Upper lobe of right lung (tissue), 1 donor: ENCODE measurements around the gene BHLHE23. TPM values are rescaled to one million over a fixed set of nuclear protein-coding genes. Genes with fewer than 3 reads are reported as not detected.
"Not testable (repeated sequence)": the region's sequence is repeated elsewhere in the genome, so short reads cannot be mapped to it uniquely, and the experiment has no call there.

Source experiments
- ATAC-seq: fragments of 200-7000 bp; cut with Tn5 transposase; one replicate; pipeline ENCODE4 v1.9.1; 2020; ENCODE audit warnings: mild to moderate bottlenecking, moderate library complexity
- DNase-seq: peaks from one replicate; pipeline ENCODE4 v3.0.0-alpha.2; 2020
- H3K27ac ChIP-seq: fragments of 200-600 bp; one replicate; pipeline ENCODE4 v1.8.0; 2022
- H3K27me3 ChIP-seq: fragments of 200-600 bp; one replicate; pipeline ENCODE4 v1.8.0; 2022; ENCODE audit warnings: mild to moderate bottlenecking
- H3K36me3 ChIP-seq: fragments of 200-600 bp; one replicate; pipeline ENCODE4 v1.8.0; 2022
- H3K4me1 ChIP-seq: fragments of 200-600 bp; one replicate; pipeline ENCODE4 v1.8.0; 2022
- H3K4me3 ChIP-seq: fragments of 200-600 bp; one replicate; pipeline ENCODE4 v1.8.0; 2022; ENCODE audit warnings: mild to moderate bottlenecking
- H3K9me3 ChIP-seq: fragments of 200-600 bp; one replicate; pipeline ENCODE4 v1.8.0; 2022
- intact Hi-C: fragments of 100-400 bp; cut with DNase I; formaldehyde crosslinking; loops from one replicate; pipeline ENCODE4 v1.11.0; 2022
- total RNA-seq: library from RNA; stranded (reverse); fragmentation: NEBNext Ultra II Directional; extraction: Animal tissue kit (Norgen Biotek cat#: 25700); gene quantifications from one replicate; pipeline ENCODE4 v1.2.1, GENCODE V29; 2021
- TF ChIP-seq, protein P1 (sequence below): fragments of 200-600 bp; IDR thresholded peaks from one replicate; pipeline ENCODE4 v1.8.0; 2022; ENCODE audit warnings: antibody characterized with exemption
- donor health status: DM: no; HTN: yes; CAD: no; lungs with severe emphysema.

The BHLHE23 gene
- total RNA-seq, 1 donor from 2014 or later: not detected

DNA sequence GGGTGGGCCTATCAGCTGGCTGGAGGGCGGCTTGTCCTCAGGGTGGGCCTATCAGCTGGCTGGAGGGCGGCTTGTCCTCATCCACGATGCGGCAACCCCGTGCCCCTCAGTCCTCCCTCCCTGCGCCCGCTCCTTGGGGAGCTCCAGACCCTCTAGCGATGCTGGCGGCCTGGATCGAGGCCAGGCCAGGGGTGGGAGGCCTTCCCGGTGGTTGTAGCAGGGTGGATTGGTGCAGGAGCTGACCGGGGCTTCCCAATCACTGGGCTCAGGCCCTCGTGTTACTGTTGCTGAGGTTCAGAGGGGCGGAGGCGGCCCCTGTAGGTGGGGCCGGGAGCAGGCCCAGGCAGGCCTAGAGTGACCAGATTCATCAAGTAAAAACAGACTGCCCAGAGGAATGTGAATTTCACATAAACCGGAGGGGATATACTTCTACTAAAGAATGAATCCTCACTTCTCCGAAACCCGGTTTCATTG, 45.4 kb downstream of the BHLHE23 start:
- intact Hi-C loops: no loop called here

DNA sequence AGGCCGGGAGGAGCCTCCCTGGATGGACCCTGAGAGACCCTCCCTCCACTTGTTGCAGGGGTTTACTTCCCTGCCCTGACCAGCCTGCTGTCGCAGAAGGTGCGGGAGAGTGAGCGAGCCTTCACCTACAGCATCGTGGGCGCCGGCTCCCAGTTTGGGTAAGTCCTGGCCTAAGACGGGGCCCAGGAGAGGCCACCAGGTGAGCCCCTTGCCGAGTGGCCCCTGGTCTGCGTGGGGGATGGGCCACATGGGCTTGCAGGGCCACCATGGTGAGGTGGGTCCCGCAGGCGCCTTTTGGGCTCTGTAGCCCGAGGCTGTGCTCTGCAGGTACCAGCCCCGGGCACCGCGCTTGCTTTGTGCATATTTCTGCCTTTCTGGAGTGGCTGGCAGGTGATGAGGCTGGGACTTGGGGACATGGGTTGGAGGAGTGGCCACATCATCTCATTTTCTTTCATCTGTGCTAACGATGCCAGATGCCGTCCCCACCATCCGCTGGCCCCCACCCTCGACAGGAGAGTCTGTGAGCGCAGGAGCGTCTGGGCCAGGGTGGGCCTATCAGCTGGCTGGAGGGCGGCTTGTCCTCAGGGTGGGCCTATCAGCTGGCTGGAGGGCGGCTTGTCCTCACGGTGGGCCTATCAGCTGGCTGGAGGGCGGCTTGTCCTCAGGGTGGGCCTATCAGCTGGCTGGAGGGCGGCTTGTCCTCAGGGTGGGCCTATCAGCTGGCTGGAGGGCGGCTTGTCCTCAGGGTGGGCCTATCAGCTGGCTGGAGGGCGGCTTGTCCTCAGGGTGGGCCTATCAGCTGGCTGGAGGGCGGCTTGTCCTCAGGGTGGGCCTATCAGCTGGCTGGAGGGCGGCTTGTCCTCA, 46.1 kb downstream of the BHLHE23 start:
- H3K4me3 ChIP-seq, H3K27me3 ChIP-seq, DNase-seq, H3K27ac ChIP-seq, H3K36me3 ChIP-seq, H3K9me3 ChIP-seq, H3K4me1 ChIP-seq, intact Hi-C loops, ATAC-seq: not testable (repeated sequence)

More for the DNA sequence above, 45.4 kb downstream of the BHLHE23 start:
- H3K27me3 ChIP-seq: no peaks in the 10 kb centered on the region
- no peaks in the 10 kb centered on the region for H3K4me1 ChIP-seq
- no peaks in the 10 kb centered on the region for H3K36me3 ChIP-seq
- no peaks in the 10 kb centered on the region for H3K9me3 ChIP-seq
- DNase-seq (no peak), ATAC-seq (no peak)
- H3K4me3 ChIP-seq: no peak overlapping the region
- no peak overlapping the region for H3K27ac ChIP-seq
- TF ChIP-seq, protein P1, sequence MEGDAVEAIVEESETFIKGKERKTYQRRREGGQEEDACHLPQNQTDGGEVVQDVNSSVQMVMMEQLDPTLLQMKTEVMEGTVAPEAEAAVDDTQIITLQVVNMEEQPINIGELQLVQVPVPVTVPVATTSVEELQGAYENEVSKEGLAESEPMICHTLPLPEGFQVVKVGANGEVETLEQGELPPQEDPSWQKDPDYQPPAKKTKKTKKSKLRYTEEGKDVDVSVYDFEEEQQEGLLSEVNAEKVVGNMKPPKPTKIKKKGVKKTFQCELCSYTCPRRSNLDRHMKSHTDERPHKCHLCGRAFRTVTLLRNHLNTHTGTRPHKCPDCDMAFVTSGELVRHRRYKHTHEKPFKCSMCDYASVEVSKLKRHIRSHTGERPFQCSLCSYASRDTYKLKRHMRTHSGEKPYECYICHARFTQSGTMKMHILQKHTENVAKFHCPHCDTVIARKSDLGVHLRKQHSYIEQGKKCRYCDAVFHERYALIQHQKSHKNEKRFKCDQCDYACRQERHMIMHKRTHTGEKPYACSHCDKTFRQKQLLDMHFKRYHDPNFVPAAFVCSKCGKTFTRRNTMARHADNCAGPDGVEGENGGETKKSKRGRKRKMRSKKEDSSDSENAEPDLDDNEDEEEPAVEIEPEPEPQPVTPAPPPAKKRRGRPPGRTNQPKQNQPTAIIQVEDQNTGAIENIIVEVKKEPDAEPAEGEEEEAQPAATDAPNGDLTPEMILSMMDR: no peak

DNA sequence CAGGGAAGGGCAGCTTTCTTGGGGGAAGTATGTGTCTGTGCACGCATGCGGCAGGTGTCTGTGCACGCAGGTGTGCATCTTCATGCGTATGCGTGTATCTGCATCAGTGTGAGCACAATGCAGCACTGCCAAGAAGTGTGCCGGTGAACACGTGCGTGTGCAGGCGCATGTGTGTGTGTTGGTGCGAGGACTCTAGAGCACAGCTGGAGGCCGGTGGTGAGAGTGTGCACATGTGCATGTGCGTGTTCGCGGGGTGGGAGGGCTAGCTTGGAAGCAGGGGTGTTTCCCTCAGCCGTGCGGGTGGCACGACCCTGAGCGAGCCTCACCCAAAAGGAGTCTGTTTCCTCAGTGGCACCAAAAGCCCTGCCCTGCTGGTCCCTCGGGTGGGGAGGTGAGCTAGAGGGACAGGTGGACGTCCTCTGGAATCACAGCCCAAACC, 46.7 kb downstream of the BHLHE23 start:
- H3K27ac ChIP-seq: no peak overlapping the region
- no peaks in the 10 kb centered on the region for H3K9me3 ChIP-seq
- no peaks in the 10 kb centered on the region for H3K4me1 ChIP-seq
- ATAC-seq (no peak), DNase-seq (no peak)
- H3K27me3 ChIP-seq: no peaks in the 10 kb centered on the region
- TF ChIP-seq, protein P1: no peak
- no peak overlapping the region for H3K4me3 ChIP-seq
- no peaks in the 10 kb centered on the region for H3K36me3 ChIP-seq
- intact Hi-C loops: no loop called here

DNA sequence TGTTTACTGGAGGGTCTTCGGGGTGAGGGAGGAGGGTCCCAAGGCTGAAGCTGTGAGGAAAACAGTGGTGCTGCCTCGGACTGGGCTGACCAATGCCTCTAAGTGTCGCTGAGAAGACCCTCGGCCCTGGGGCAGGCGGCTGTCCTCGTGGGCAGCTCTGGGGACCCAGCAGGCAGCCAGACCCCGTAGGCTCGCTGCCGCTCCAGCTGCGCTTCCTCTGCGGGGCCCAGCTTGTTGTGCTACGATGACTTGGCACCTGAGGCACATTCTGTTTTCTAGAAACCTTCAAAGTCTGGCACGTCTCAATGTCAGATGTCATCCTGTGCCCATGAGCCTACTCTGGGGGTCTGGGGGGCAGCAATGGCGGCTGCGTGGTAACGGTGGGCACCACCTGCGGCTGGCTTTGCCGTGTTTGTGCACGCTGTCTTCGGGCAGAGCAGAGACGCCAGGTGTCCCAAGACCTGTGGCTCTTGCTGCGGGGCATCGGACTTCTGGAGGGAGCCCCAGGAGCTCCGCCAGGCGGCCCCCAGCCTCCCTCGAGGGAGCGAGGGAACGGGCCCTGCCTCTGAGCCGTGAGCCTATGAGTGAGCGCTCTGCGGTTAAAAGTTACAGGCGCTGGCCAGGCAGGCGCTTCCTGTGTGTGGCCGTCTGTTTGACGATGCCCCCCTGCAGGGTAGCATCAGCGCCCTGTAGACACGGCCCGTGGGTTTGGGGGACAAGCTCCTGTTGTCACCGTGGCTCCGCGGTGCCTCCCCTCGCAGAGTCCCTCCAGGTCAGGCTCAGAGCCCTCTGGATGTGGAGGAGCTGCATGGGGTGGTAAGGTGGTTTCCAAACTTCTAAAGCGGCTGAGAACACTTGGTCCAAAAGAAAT, 47.4 kb downstream of the BHLHE23 start:
- Histone ChIP-seq H3K4me1 (peaks cover 3% of the 10 kb centered on the region), H3K4me3 (no peak overlapping the region), H3K27me3 (no peaks in the 10 kb centered on the region), H3K9me3 (no peaks in the 10 kb centered on the region), H3K36me3 (no peaks in the 10 kb centered on the region), H3K27ac (no peak overlapping the region)
- DNase-seq (no peak), ATAC-seq (no peak)
- TF ChIP-seq, protein P1: no peak
- intact Hi-C loops: no loop called here

DNA sequence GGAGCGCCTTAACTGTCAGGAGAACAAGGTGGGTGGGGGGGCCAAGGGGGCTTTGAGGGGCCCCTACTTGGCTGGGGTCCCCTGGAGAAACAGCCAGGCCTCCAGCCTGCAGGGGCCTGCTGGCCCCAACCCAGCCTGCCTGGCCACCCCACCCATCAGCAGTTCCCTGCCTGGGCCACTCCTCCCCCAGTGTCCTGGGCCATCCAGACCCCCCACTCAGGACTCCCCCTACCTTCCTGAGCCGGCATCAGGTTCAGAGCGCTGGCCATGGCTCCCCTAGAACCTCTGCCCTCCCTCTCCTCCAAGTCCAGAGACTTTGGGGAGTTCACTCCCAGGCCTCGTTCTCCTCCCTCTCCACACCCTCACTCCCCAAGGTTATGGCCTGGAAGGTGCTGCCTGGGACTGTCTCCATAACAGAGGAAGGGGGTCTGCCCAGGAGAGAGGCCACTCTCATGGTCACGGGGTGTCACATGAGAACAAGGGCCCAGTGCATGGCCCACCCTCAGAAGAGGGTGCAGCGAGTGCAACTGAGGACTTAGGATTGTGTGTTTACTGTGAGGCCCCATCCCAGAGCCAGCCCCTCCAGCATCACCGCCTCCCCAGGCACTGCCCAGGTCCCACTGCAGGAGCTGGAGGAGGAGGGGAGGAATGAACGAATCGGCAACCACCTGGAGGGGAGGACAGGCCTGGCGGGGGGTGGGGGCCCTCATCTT, 48.2 kb downstream of the BHLHE23 start:
- intact Hi-C loops: no loop called here
- no peak for DNase-seq
- ATAC-seq: no peak
- no peak overlapping the region for H3K4me3 ChIP-seq
- no peaks in the 10 kb centered on the region for H3K27me3 ChIP-seq
- TF ChIP-seq, protein P1: no peak
- no peaks in the 10 kb centered on the region for H3K9me3 ChIP-seq
- peaks cover 11% of the 10 kb centered on the region for H3K4me1 ChIP-seq
- H3K27ac ChIP-seq: no peak overlapping the region
- no peaks in the 10 kb centered on the region for H3K36me3 ChIP-seq
